Esophagus muscularis mucosa (tissue), 4 donors: ENCODE results near the gene FOXF1. TPM values are rescaled to one million over a fixed set of nuclear protein-coding genes. Genes with fewer than 3 reads are reported as not detected.
A peak's percentile ranks its signal among the peaks of the same experiment; 100 is the strongest.

Experiments used
- DNase-seq: peaks from one replicate; pipeline ENCODE4 v3.0.0-alpha.2; 2017; ENCODE audit errors: extremely low spot score
- H3K27ac ChIP-seq, 4 donors: fragments of 200-600 bp; sonication (generic); replicated peaks in 1 of 4; 1 replicate in 3 of 4; 2 replicates in 1 of 4; pipeline ENCODE4 v1.5.1; 2016 to 2019; ENCODE audit warnings: mild to moderate bottlenecking in 1 of 4
- H3K27me3 ChIP-seq, 4 donors: fragments of 200-600 bp; sonication (generic); one replicate each; pipeline versions ENCODE4 v1.5.1 to v1.6.0; 2016 to 2019
- H3K36me3 ChIP-seq, 4 donors: fragments of 200-600 bp; sonication (generic); one replicate each; pipeline ENCODE4 v1.5.1; 2016 to 2019
- H3K4me1 ChIP-seq, 4 donors: fragments of 200-600 bp; sonication (generic); one replicate each; pipeline ENCODE4 v1.5.1; 2016 to 2019
- H3K4me3 ChIP-seq, 4 donors: fragments of 200-600 bp; sonication (generic); 1 replicate in 2 of 4; 2 replicates in 2 of 4; pipeline ENCODE4 v1.5.1; 2016 to 2019; ENCODE audit warnings: mild to moderate bottlenecking in 4 of 4, moderate library complexity in 1 of 4
- H3K9me3 ChIP-seq, 4 donors: fragments of 200-600 bp; sonication (generic); 1 replicate in 3 of 4; 2 replicates in 1 of 4; pipeline ENCODE4 v1.5.1; 2016 to 2019
- CTCF ChIP-seq, 3 experiments: fragments of 200-600 bp in 2 of 3; fragments of 450-650 bp in 1 of 3; sonication (generic) in 2 of 3; IDR thresholded peaks; one replicate each; pipeline ENCODE4 v1.5.1; 2017 to 2019; ENCODE audit warnings: antibody characterized with exemption in 3 of 3, mild to moderate bottlenecking in 2 of 3, moderate library complexity in 1 of 3
- EP300 ChIP-seq: sonication (generic); formaldehyde crosslinking; IDR thresholded peaks from one replicate; pipeline ENCODE4 v1.6.1; 2017; ENCODE audit warnings: antibody characterized with exemption
- POLR2A ChIP-seq: fragments of 450-650 bp; IDR thresholded peaks from one replicate; pipeline ENCODE4 v1.6.1; 2017; ENCODE audit warnings: antibody characterized with exemption, moderate library complexity, mild to moderate bottlenecking, low read depth
- POLR2AphosphoS5 ChIP-seq, 2 donors: sonication (generic); formaldehyde crosslinking; IDR thresholded peaks; one replicate each; pipeline ENCODE4 v1.6.1; 2017; ENCODE audit warnings: antibody characterized with exemption in 2 of 2
- WGBS: methylation state at CpG from one replicate; pipeline ENCODE4 v1.1.5; 2018; 5-methylcytosine and 5-hydroxymethylcytosine counted together
- intact Hi-C: fragments of 100-400 bp; cut with DNase I; formaldehyde crosslinking; loops from one replicate; pipeline ENCODE4 v1.15.1; 2023
- total RNA-seq, 4 donors: library from RNA; depleted of rRNA; stranded (reverse); fragments of >200 nt; gene quantifications; one replicate each; pipeline versions ENCODE4 v1.1.0 to v1.2.1, GENCODE V29; 2016

FOXF1 gene
- total RNA-seq, 4 donors from 2014 or later = 40.7 to 94.5 (median 69.3) TPM

- H3K27ac ChIP-seq = peak overlapping the region; percentile 95 to 100 (median 98)
- H3K4me1 ChIP-seq = peaks cover 14 to 58% (median 51%) of the 10 kb centered on the region in 4 donors
- WGBS = 18% methylated on average over 25 of the region's 29 CpGs
- no peak for TF ChIP-seq POLR2AphosphoS5 (IDR thresholded peaks at IDR 0.05)
- no peak for TF ChIP-seq CTCF (IDR thresholded peaks at IDR 0.05)
- no peak for TF ChIP-seq POLR2A
- TF ChIP-seq EP300 = no peak
- no peaks in the 10 kb centered on the region for H3K9me3 ChIP-seq
- peaks cover 0 to 19% (median 11%) of the 10 kb centered on the region in 4 donors for H3K36me3 ChIP-seq
- H3K4me3 ChIP-seq = peak overlapping the region; percentile 81 to 91 (median 84)
- DNase-seq = no peak
- intact Hi-C loops = loop anchor here (5.0 kb wide), 2 partner anchors 214 to 264 kb away; no protein-coding TSS in a partner anchor
- peaks cover 0 to 40% (median 2%) of the 10 kb centered on the region in 4 donors for H3K27me3 ChIP-seq
Measured at GRCh38 chr16:86516623-86517003, 6.3 kb downstream of the FOXF1 start.

- Histone ChIP-seq H3K36me3 (peaks cover 0 to 19% (median 11%) of the 10 kb centered on the region in 4 donors), H3K27me3 (peaks cover 0 to 36% (median 2%) of the 10 kb centered on the region in 4 donors), H3K4me1 (peaks cover 12 to 58% (median 51%) of the 10 kb centered on the region in 4 donors), H3K9me3 (no peaks in the 10 kb centered on the region), H3K27ac (peak overlapping the region; percentile 95 to 100 (median 98)), H3K4me3 (peak overlapping the region; percentile 81 to 91 (median 84))
- WGBS = 25% methylated on average over 9 of the region's 9 CpGs
- TF ChIP-seq CTCF (IDR thresholded peaks at IDR 0.05) (no peak), POLR2AphosphoS5 (IDR thresholded peaks at IDR 0.05) (peak in 1 of 2 donors; percentile 29)
- intact Hi-C loops = loop anchor here (5.0 kb wide), 2 partner anchors 215 to 265 kb away; no protein-coding TSS in a partner anchor
- no peak for DNase-seq
Measured at GRCh38 chr16:86517033-86517432, 6.7 kb downstream of the FOXF1 start.

- Histone ChIP-seq H3K36me3 (peaks cover 0 to 16% (median 9%) of the 10 kb centered on the region in 4 donors), H3K4me1 (peaks cover 12 to 58% (median 51%) of the 10 kb centered on the region in 4 donors), H3K9me3 (no peaks in the 10 kb centered on the region), H3K27me3 (peaks cover 0 to 29% (median 2%) of the 10 kb centered on the region in 4 donors), H3K27ac (peak overlapping the region; percentile 95 to 100 (median 98)), H3K4me3 (peak overlapping the region; percentile 81 to 91 (median 84))
- WGBS = 0% methylated on average over 5 of the region's 17 CpGs
- TF ChIP-seq EP300 (no peak), POLR2AphosphoS5 (IDR thresholded peaks at IDR 0.05) (peak; percentile 71 to 74), CTCF (IDR thresholded peaks at IDR 0.05) (peak; percentile 82 to 90 (median 84)), POLR2A (peak; percentile 1)
- intact Hi-C loops = loop anchor here (2.0 to 5.0 kb wide), 4 partner anchors 177 to 445 kb away; no protein-coding TSS in a partner anchor
- DNase-seq = peak; percentile 96
Measured at GRCh38 chr16:86517652-86518258, 7.4 kb downstream of the FOXF1 start.

GRCh38 chr16:86519007-86519648 is 8.8 kb downstream of the FOXF1 start:
- intact Hi-C loops = loop anchor here (2.0 to 5.0 kb wide), 4 partner anchors 178 to 446 kb away; no protein-coding TSS in a partner anchor
- no peak for TF ChIP-seq EP300
- TF ChIP-seq POLR2A = no peak
- peak in 1 of 2 donors; percentile 22 for TF ChIP-seq POLR2AphosphoS5 (IDR thresholded peaks at IDR 0.05)
- H3K27ac ChIP-seq = peak overlapping the region in 3 of 4 donors; percentile 95 to 100 (median 98)
- peaks cover 0 to 7% (median 4%) of the 10 kb centered on the region in 4 donors for H3K36me3 ChIP-seq
- H3K4me1 ChIP-seq = peaks cover 12 to 67% (median 51%) of the 10 kb centered on the region in 4 donors
- H3K4me3 ChIP-seq = peak overlapping the region in 1 of 4 donors; percentile 46
- no peaks in the 10 kb centered on the region for H3K9me3 ChIP-seq
- DNase-seq = no peak
- 82% methylated on average over 14 of the region's 16 CpGs for WGBS
- peaks cover 0 to 32% (median 2%) of the 10 kb centered on the region in 4 donors for H3K27me3 ChIP-seq
